Hypothalamus (tissue), 51 donors: Measurements from ENCODE around the gene SH3RF1.

Experiments used
- DNase-seq, 51 donors: peaks; one replicate each; lab custom pipeline; 2025; lab: John Stamatoyannopoulos, UW

SH3RF1 gene

DNA sequence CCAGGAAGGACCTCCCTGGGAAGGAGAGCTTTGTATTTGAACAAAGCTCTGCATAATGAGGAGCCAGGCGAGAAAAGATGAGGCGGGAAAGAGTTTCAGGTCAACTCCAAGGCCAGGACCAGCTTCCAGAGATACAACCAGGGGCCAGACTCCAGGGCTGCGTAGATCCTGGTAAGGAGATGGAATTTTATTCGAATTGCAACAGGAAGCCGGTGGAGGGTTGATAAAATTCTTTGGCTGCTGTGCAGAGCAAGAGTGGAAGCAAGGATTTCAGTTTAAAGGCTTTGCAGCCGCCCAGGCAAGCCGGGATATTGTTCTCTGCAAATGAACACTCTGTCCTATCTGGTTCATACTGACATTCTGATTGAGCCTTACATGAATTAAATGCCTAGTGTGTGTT is 220.5 kb downstream of the SH3RF1 start:
- DNase-seq = peak in 1 of 51 donors; percentile 4

DNA sequence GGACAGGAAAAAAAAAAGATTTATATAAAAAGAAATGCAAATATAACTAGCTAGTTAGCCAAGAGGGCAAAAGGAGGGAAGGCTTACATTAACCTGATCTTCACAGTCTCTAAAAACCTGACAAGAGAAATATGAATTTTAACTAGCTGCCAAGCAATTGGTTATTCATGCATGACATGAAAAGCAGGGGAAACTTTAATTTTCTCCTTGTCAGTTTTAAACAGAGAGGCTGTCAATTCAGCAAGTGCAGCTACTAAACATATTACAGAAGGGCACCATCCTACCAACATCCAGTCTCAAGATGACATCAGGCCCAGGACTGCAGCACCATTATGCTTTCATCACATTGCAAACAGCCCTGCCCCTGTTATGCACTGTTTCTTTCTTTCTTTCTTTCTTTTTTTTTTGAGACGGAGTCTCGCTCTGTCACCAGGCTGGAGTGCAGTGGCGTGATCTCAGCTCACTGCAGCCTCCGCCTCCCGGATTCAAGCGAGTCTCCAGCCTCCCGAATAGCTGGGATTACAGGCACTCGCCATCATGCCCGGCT is 221.8 kb downstream of the SH3RF1 start:
- no peak for DNase-seq

- DNase-seq = no peak
These were observed 222.8 kb downstream of the SH3RF1 start for GRCh38 chr4:169047956-169048355.

DNA sequence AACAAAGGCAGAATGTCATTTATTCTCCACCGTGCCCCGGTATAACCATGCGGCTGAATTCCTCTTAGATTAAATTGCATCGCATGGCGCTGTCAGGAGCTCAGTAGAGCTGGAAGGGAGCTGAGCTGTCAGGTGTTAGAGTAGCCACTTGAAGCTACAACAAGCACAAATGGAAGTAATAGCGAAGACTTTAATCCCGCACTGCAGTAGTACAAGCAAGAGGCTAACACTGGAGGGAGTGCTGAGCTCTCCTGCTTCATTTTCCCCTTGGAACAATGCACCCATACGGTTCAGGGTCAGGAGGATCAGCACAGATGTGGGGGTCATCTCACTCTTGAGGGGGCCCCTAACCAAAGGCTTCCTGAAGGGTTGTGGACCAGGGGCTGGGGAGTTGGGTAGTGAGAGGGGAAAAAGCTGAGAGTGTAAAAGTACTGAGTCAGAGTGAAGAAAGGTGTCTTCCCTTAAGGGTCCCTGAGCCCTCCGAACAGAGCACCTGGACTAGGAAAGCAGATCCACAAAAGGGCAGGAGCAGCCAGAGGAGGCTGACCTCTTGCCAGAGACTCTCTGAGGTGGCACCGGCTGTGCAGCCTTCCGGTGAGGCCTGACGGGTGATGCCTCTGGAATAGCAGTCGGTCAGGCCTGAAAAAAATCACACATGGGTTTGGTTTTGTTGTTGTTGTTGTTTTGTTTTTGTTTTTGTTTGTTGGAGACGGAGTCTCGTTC is 224.7 kb downstream of the SH3RF1 start:
- no peak for DNase-seq

DNA sequence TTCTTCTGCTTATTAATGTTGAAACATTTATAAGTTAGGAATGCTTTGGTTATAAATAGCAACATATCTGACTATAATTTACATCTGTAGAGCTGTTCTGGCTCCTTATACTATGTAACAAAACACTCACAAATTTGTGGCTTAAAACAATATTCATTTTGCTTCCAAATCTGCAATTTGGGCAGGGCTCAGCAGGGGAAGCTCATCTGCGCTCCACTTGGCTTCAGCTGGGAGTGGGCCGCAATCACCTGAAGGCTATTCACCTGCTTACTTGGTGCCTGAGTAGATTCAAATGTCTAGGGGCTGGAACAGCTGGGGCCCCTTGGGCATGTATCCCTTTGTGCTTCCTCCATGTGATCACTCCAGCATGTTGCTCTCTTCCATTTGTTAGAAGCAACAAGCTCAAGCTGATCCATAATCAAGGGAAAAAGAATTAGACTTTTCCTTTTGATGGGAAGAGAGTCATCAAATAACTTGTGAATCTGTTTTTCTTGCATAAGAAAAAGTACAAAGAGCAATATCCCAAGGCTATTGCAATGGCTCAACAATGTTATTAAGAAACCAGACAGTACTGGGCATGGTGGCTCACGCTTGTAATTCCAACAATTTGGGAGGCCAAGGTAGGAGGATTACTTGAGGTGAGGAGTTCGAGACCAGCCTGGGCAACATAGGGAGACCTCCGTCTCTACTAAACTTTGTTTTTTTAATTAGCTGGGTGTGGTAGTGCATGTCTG is 225.9 kb downstream of the SH3RF1 start:
- DNase-seq = no peak
